Sigmoid colon (tissue), 4 donors: ENCODE data around the gene CACNG3.

ENCODE experiments used
- CTCF ChIP-seq, 4 experiments: fragments of 450-650 bp in 3 of 4; fragments of 200-600 bp in 1 of 4; IDR thresholded peaks; one replicate each; pipeline ENCODE4 v1.5.1; 2016 to 2019; ENCODE audit warnings: antibody characterized with exemption in 4 of 4, mild to moderate bottlenecking in 3 of 4, moderate library complexity in 2 of 4
- EP300 ChIP-seq, 4 donors: sonication (generic); formaldehyde crosslinking; IDR thresholded peaks; one replicate each; pipeline ENCODE4 v1.6.1; 2017; ENCODE audit warnings: antibody characterized with exemption in 4 of 4
- POLR2A ChIP-seq, 2 donors: fragments of 450-650 bp; IDR thresholded peaks; one replicate each; pipeline ENCODE4 v1.6.1; 2016; ENCODE audit warnings: antibody characterized with exemption in 2 of 2, mild to moderate bottlenecking in 2 of 2, moderate library complexity in 2 of 2

- TF ChIP-seq EP300 (IDR thresholded peaks at IDR 0.05) (no peak), CTCF (IDR thresholded peaks at IDR 0.05) (no peak), POLR2A (IDR thresholded peaks at IDR 0.05) (no peak)
Measured at GRCh38 chr16:24208710-24209109, 47.4 kb upstream of the CACNG3 start.
